GM23248 (cell line): ENCODE results near the gene TARS1. TPM values are rescaled to one million over a fixed set of nuclear protein-coding genes. Genes with fewer than 3 reads are reported as not detected.

Source experiments
- DNase-seq: peaks from one replicate; pipeline ENCODE4 v3.0.0-alpha.2; 2015
- H2AFZ ChIP-seq: fragments of 200-600 bp; sonication (generic); 2 replicates; pipeline ENCODE4 v1.6.1; 2016; ENCODE audit warnings: antibody characterized with exemption
- H3F3A ChIP-seq: fragments of 200-600 bp; sonication (generic); 2 replicates; pipeline ENCODE4 v1.6.1; 2016; ENCODE audit warnings: mild to moderate bottlenecking, antibody characterized with exemption, mixed run types; ENCODE audit not compliant: insufficient read depth
- H3K27ac ChIP-seq: fragments of 200-600 bp; sonication (generic); 2 replicates; pipeline ENCODE4 v1.5.1; 2016; ENCODE audit warnings: mild to moderate bottlenecking
- H3K27me3 ChIP-seq: fragments of 200-600 bp; sonication (generic); replicated peaks from 2 replicates; pipeline ENCODE4 v1.6.1; 2016; ENCODE audit warnings: mild to moderate bottlenecking; ENCODE audit not compliant: insufficient read depth
- H3K36me3 ChIP-seq: fragments of 200-600 bp; sonication (generic); 2 replicates; pipeline ENCODE4 v1.6.1; 2016; ENCODE audit warnings: low read depth, mild to moderate bottlenecking
- H3K4me1 ChIP-seq: fragments of 200-600 bp; sonication (generic); 2 replicates; pipeline ENCODE4 v1.6.1; 2016; ENCODE audit warnings: mild to moderate bottlenecking; ENCODE audit not compliant: insufficient read depth
- H3K4me2 ChIP-seq: fragments of 200-600 bp; sonication (generic); one replicate; pipeline ENCODE4 v1.6.1; 2016; ENCODE audit warnings: mild to moderate bottlenecking; ENCODE audit not compliant: unreplicated experiment
- H3K4me3 ChIP-seq: fragments of 200-600 bp; sonication (generic); 2 replicates; pipeline ENCODE4 v1.5.1; 2016; ENCODE audit warnings: mild to moderate bottlenecking
- H3K79me2 ChIP-seq: fragments of 200-600 bp; sonication (generic); 2 replicates; pipeline ENCODE4 v1.6.1; 2016; ENCODE audit warnings: mild to moderate bottlenecking; ENCODE audit not compliant: insufficient read depth
- H3K9ac ChIP-seq: fragments of 200-600 bp; sonication (generic); 2 replicates; pipeline ENCODE4 v1.6.1; 2016; ENCODE audit warnings: mild to moderate bottlenecking
- H3K9me2 ChIP-seq: fragments of 200-600 bp; sonication (generic); 2 replicates; pipeline ENCODE4 v1.6.1; 2016; ENCODE audit warnings: mixed run types, mild to moderate bottlenecking, moderate library complexity; ENCODE audit not compliant: insufficient read depth
- H3K9me3 ChIP-seq: fragments of 200-600 bp; sonication (generic); one replicate; pipeline ENCODE4 v1.6.1; 2017; ENCODE audit warnings: low read depth
- H4K20me1 ChIP-seq: fragments of 200-600 bp; sonication (generic); 2 replicates; pipeline ENCODE4 v1.6.0; 2016; ENCODE audit not compliant: insufficient read depth
- EZH2 ChIP-seq: fragments of 200-600 bp; sonication (generic); IDR thresholded peaks from 2 replicates; pipeline ENCODE4 v1.6.1; 2018; ENCODE audit warnings: antibody characterized with exemption, mild to moderate bottlenecking; ENCODE audit not compliant: insufficient read depth, poor library complexity, severe bottlenecking
- EZH2phosphoT487 ChIP-seq: fragments of 200-600 bp; sonication (generic); IDR thresholded peaks from 2 replicates; pipeline ENCODE4 v1.6.1; 2018; ENCODE audit warnings: antibody characterized with exemption, moderate library complexity, mild to moderate bottlenecking, low read depth; ENCODE audit not compliant: insufficient read depth
- WGBS, 2 experiments: methylation state at CpG; one replicate each; pipeline ENCODE4 v1.1.6; 2015 to 2017; ENCODE audit warnings: low lambda C conversion rate in 2 of 2, low coverage in 1 of 2; ENCODE audit errors: missing lambda C conversion rate in 2 of 2; 5-methylcytosine and 5-hydroxymethylcytosine counted together
- in situ Hi-C: fragments of 300-500 bp; cut with MboI; formaldehyde crosslinking; loops from 2 replicates; pipeline ENCODE4 v1.15.0; 2020
- polyA plus RNA-seq: library from polyadenylated mRNA; unstranded; fragments of >200 nt; fragmentation: Nextera tagmentation; extraction: Ambion mirVana; gene quantifications from 2 replicates; pipeline ENCODE4 v1.2.1, GENCODE V29; 2016
- total RNA-seq: library from RNA; depleted of rRNA; stranded (reverse); fragments of >200 nt; shearing (Covaris generic); gene quantifications from 2 replicates; pipeline ENCODE4 v1.2.3, GENCODE V29; 2014

Gene TARS1
- total and polyA plus RNA-seq, 2 experiments from 2014 or later: 244 to 268 TPM

DNA sequence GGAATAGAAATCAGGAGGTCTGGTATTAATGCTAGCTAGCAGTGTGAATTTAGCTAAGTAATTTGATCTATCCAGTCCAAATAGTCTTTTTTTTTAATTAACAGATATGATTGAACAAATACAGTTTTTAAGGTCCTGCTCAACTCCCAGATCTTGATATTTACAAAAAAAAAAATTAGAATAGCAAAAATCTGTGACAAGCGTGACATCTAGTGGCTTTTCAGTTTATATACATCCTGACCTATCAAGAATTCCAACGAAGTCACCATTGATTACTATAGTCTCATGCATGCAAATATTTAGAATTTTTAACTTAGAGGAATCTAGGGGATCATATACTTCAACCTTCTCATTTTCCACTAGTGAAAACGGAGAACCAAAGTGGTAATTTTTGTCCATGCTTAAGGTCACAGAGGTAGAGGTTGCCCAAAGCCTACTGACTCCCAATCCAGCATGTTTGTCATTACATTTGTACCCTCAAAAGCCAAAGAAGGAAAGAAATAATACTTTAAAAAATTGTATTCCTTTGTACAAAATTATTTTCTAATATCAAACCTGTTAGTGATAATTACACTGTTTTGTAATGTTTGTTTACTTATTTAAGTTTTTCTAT is 17.6 kb upstream of the TARS1 start:
- TF ChIP-seq EZH2phosphoT487: no peak
- TF ChIP-seq EZH2: no peak
- in situ Hi-C loops: loop anchor here (10.0 to 25.0 kb wide), 3 partner anchors 236 to 708 kb away; partner anchors contain the start of gene NPR3
- DNase-seq: peak; percentile 60
- no peak overlapping the region for H3K27ac ChIP-seq
- no peaks in the 10 kb centered on the region for H3K27me3 ChIP-seq
- peak overlapping the region; percentile 45 for H2AFZ ChIP-seq
- peak overlapping the region; percentile 43 for H3K4me2 ChIP-seq
- no peaks in the 10 kb centered on the region for H3K9me2 ChIP-seq
- H3K9ac ChIP-seq: peak overlapping the region; percentile 23
- whole genome bisulfite sequencing, 2 experiments: 0 to 3% methylated on average over 3 of the region's 3 CpGs
- no peak overlapping the region for H3K4me3 ChIP-seq
- peaks cover 28% of the 10 kb centered on the region for H3K4me1 ChIP-seq
- no peaks in the 10 kb centered on the region for H3K9me3 ChIP-seq
- no peaks in the 10 kb centered on the region for H4K20me1 ChIP-seq
- no peaks in the 10 kb centered on the region for H3K36me3 ChIP-seq
- no peaks in the 10 kb centered on the region for H3K79me2 ChIP-seq
- 0 out of 2 replicates have a peak, but pooled peaks cover 4% of the 10 kb centered on the region for H3F3A ChIP-seq

DNA sequence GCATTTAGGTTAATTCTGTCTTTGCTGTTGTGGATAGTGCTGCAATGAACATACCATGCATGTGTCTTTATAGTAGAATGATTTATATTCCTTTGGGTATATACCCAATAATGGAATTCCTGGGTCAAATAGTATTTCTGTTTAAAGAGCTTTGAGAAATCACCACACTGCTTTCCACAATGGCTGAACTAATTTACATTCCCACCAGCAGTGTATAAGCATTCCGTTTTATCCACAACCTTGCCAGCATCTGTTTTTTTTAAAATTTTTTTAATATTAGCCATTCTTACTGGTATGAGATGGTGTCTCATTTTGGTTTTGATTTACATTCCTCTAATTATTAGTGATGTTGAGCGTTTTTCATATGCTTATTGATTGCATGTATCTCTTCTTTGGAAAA is 15.5 kb upstream of the TARS1 start:
- Histone ChIP-seq H3K9me2 (no peaks in the 10 kb centered on the region), H3K36me3 (no peaks in the 10 kb centered on the region), H3K4me3 (no peak overlapping the region), H2AFZ (no peak overlapping the region), H3K4me1 (peaks cover 18% of the 10 kb centered on the region), H3K4me2 (no peak overlapping the region), H4K20me1 (no peaks in the 10 kb centered on the region), H3K27ac (no peak overlapping the region), H3K79me2 (no peaks in the 10 kb centered on the region), H3F3A (0 out of 2 replicates have a peak, but pooled peaks cover 4% of the 10 kb centered on the region), H3K9ac (no peak overlapping the region), H3K9me3 (no peaks in the 10 kb centered on the region), H3K27me3 (no peaks in the 10 kb centered on the region)
- TF ChIP-seq EZH2phosphoT487 (no peak), EZH2 (no peak)
- in situ Hi-C loops: loop anchor here (10.0 kb wide), 1 partner anchor 711 kb away; the partner anchor contains the start of gene NPR3
- 55 to 60% methylated on average over 2 of the region's 2 CpGs for WGBS, 2 experiments
- no peak for DNase-seq

GRCh38 chr5:33430983-33431382 is 9.8 kb upstream of the TARS1 start:
- H3K9me3 ChIP-seq: no peaks in the 10 kb centered on the region
- H3F3A ChIP-seq: no peaks in the 10 kb centered on the region; the same call in 1 of the 2 replicates
- H4K20me1 ChIP-seq: no peaks in the 10 kb centered on the region
- no peaks in the 10 kb centered on the region for H3K9me2 ChIP-seq
- no peak for DNase-seq
- no peak overlapping the region for H3K27ac ChIP-seq
- in situ Hi-C loops: no loop called here
- H3K79me2 ChIP-seq: no peaks in the 10 kb centered on the region
- TF ChIP-seq EZH2: no peak
- no peak for TF ChIP-seq EZH2phosphoT487
- no peaks in the 10 kb centered on the region for H3K36me3 ChIP-seq
- H3K4me1 ChIP-seq: peaks cover 8% of the 10 kb centered on the region
- no peak overlapping the region for H3K4me3 ChIP-seq
- no peak overlapping the region for H2AFZ ChIP-seq
- H3K4me2 ChIP-seq: no peak overlapping the region
- no peak overlapping the region for H3K9ac ChIP-seq
- no peaks in the 10 kb centered on the region for H3K27me3 ChIP-seq
- 95 to 100% methylated on average over 1 of the region's 1 CpG for WGBS, 2 experiments

- in situ Hi-C loops: no loop called here
- no peaks in the 10 kb centered on the region; the same call in 1 of the 2 replicates for H3F3A ChIP-seq
- no peak for TF ChIP-seq EZH2phosphoT487
- TF ChIP-seq EZH2: no peak
- H3K9ac ChIP-seq: no peak overlapping the region
- H3K9me3 ChIP-seq: no peaks in the 10 kb centered on the region
- WGBS, 2 experiments: 90 to 94% methylated on average over 1 of the region's 1 CpG
- no peaks in the 10 kb centered on the region for H3K27me3 ChIP-seq
- H3K4me3 ChIP-seq: no peak overlapping the region
- H3K79me2 ChIP-seq: peaks cover 3% of the 10 kb centered on the region; the same call in 1 of the 2 replicates
- no peak overlapping the region for H3K4me2 ChIP-seq
- no peak overlapping the region for H2AFZ ChIP-seq
- no peak for DNase-seq
- no peaks in the 10 kb centered on the region for H3K36me3 ChIP-seq
- peaks cover 8% of the 10 kb centered on the region for H3K4me1 ChIP-seq
- H4K20me1 ChIP-seq: no peaks in the 10 kb centered on the region
- H3K27ac ChIP-seq: no peak overlapping the region
- no peaks in the 10 kb centered on the region for H3K9me2 ChIP-seq
These were observed 8.1 kb upstream of the TARS1 start for GRCh38 chr5:33432656-33433055.
